HepG2 (cell line): Measurements from ENCODE around the gene BEST2. TPM values are rescaled to one million over a fixed set of nuclear protein-coding genes. Genes with fewer than 3 reads are reported as not detected.

Source experiments
- ARID2 ChIP-seq: sonication (generic); formaldehyde crosslinking; IDR thresholded peaks from 2 replicates; pipeline ENCODE4 v1.8.1; 2022; ENCODE audit warnings: mild to moderate bottlenecking, missing genetic modification reagents, borderline replicate concordance
- CCAR2 ChIP-seq: fragments of 200-400 bp; formaldehyde crosslinking; optimal IDR thresholded peaks from 2 replicates; pipeline ENCODE3; 2018; ENCODE audit warnings: low read depth, mild to moderate bottlenecking, low read length, moderate library complexity
- FOXA1 ChIP-seq, 2 experiments: fragments of 450-650 bp in 1 of 2; sonication (generic) in 1 of 2; formaldehyde crosslinking in 1 of 2; IDR thresholded peaks; 2 replicates each; pipeline versions ENCODE4 v1.4.0 to v1.6.1; 2016 to 2020; ENCODE audit warnings: missing genetic modification reagents in 1 of 2
- HMG20A ChIP-seq: IDR thresholded peaks from 2 replicates; pipeline ENCODE4 v1.6.1; 2016; ENCODE audit warnings: borderline replicate concordance
- HMGA1 ChIP-seq: sonication (generic); formaldehyde crosslinking; conservative IDR thresholded peaks from 2 replicates; pipeline ENCODE4 v1.4.0; 2020; ENCODE audit warnings: missing genetic modification reagents
- HMGXB4 ChIP-seq, 2 experiments: sonication (generic) in 1 of 2; formaldehyde crosslinking in 1 of 2; IDR thresholded peaks; 2 replicates each; pipeline versions ENCODE4 v1.4.0 to v1.6.1; 2018 to 2020; ENCODE audit warnings: missing genetic modification reagents in 2 of 2, borderline replicate concordance in 1 of 2, low read depth in 1 of 2, mild to moderate bottlenecking in 1 of 2, missing biosample characterization in 1 of 2
- HNRNPUL1 ChIP-seq: fragments of 200-400 bp; formaldehyde crosslinking; IDR thresholded peaks from 2 replicates; pipeline ENCODE4 v1.6.1; 2017; ENCODE audit warnings: low read depth, mild to moderate bottlenecking, low read length, moderate library complexity
- JARID2 ChIP-seq: sonication (generic); formaldehyde crosslinking; IDR thresholded peaks from 2 replicates; pipeline ENCODE4 v1.8.1; 2023; ENCODE audit warnings: missing genetic modification reagents, inconsistent platforms; ENCODE audit not compliant: insufficient replicate concordance
- JUN ChIP-seq: sonication (generic); formaldehyde crosslinking; IDR thresholded peaks from 2 replicates; pipeline ENCODE4 v1.4.0; 2020; ENCODE audit warnings: mild to moderate bottlenecking, missing genetic modification reagents
- KDM1A ChIP-seq: IDR thresholded peaks from 2 replicates; pipeline ENCODE4 v1.6.1; 2016; ENCODE audit warnings: missing compliant biosample characterization
- KDM2A ChIP-seq: sonication (generic); formaldehyde crosslinking; IDR thresholded peaks from 2 replicates; pipeline ENCODE4 v1.4.0; 2020; ENCODE audit warnings: low read depth, missing genetic modification reagents, borderline replicate concordance
- KLF16 ChIP-seq, 2 experiments: sonication (generic) in 1 of 2; formaldehyde crosslinking in 1 of 2; IDR thresholded peaks; 2 replicates each; pipeline versions ENCODE4 v1.6.1 to v1.8.0; 2016 to 2023; ENCODE audit warnings: missing genetic modification reagents in 2 of 2, missing compliant biosample characterization in 1 of 2
- MEIS1 ChIP-seq: sonication (generic); formaldehyde crosslinking; IDR thresholded peaks from 2 replicates; pipeline ENCODE4 v1.9.0; 2021; ENCODE audit warnings: mild to moderate bottlenecking, missing genetic modification reagents, moderate library complexity, borderline replicate concordance
- REL ChIP-seq: sonication (generic); formaldehyde crosslinking; conservative IDR thresholded peaks from 2 replicates; pipeline ENCODE4 v1.8.0; 2022; ENCODE audit warnings: mild to moderate bottlenecking, missing genetic modification reagents, moderate library complexity
- SRSF9 ChIP-seq: fragments of 200-400 bp; formaldehyde crosslinking; IDR thresholded peaks from 2 replicates; pipeline ENCODE4 v1.6.1; 2018; ENCODE audit warnings: borderline replicate concordance, mild to moderate bottlenecking, low read depth, low read length; ENCODE audit not compliant: insufficient read depth, poor library complexity, severe bottlenecking
- TBX2 ChIP-seq: sonication (generic); formaldehyde crosslinking; IDR thresholded peaks from 2 replicates; pipeline ENCODE4 v1.5.0; 2020; ENCODE audit warnings: missing genetic modification reagents, mild to moderate bottlenecking, borderline replicate concordance
- THAP8 ChIP-seq: sonication (generic); formaldehyde crosslinking; IDR thresholded peaks from 2 replicates; pipeline ENCODE4 v1.5.1; 2020; ENCODE audit warnings: missing genetic modification reagents, mild to moderate bottlenecking, borderline replicate concordance
- ZNF17 ChIP-seq: sonication (generic); formaldehyde crosslinking; IDR thresholded peaks from 2 replicates; pipeline ENCODE4 v1.5.0; 2020; ENCODE audit warnings: mild to moderate bottlenecking, missing genetic modification reagents
- ZNF33B ChIP-seq: sonication (generic); formaldehyde crosslinking; IDR thresholded peaks from 2 replicates; pipeline ENCODE4 v1.5.1; 2020; ENCODE audit warnings: mild to moderate bottlenecking, missing genetic modification reagents
- ZNF543 ChIP-seq: sonication (generic); formaldehyde crosslinking; IDR thresholded peaks from 2 replicates; pipeline ENCODE4 v1.4.0; 2020; ENCODE audit warnings: mild to moderate bottlenecking, missing genetic modification reagents
- ZNF687 ChIP-seq: sonication (generic); formaldehyde crosslinking; IDR thresholded peaks from 2 replicates; pipeline ENCODE4 v1.5.1; 2020; ENCODE audit warnings: mild to moderate bottlenecking, missing genetic modification reagents, moderate library complexity
- polyA plus RNA-seq, 8 experiments: library from polyadenylated mRNA; depleted of rRNA in 3 of 8; stranded (reverse) in 7 of 8; unstranded in 1 of 8; fragments of >200 nt; fragmentation: Illumina TruSeq in 4 of 8; extraction: Trizol in 4 of 8; gene quantifications; 2 replicates each; pipeline versions ENCODE4 v1.2.1 to v1.2.3, GENCODE V29; 2011 to 2016; ENCODE audit warnings: low read depth in 4 of 8, missing spikeins in 1 of 8, mixed read lengths in 1 of 8; ENCODE audit not compliant: insufficient read depth in 1 of 8
- total RNA-seq, 5 experiments: library from RNA; depleted of rRNA; stranded (reverse); fragments of >200 nt; fragmentation: Illumina TruSeq; extraction: Trizol; gene quantifications; 2 replicates each; pipeline ENCODE4 v1.2.3, GENCODE V29; 2016; ENCODE audit warnings: low read depth in 1 of 5

BEST2 gene
- total and polyA plus RNA-seq, 2 of the 13 experiments (the other 11 are each of a cell fraction or from before 2014, with no cell fraction given), result not detected

- TF ChIP-seq REL (CRISPR knock-in tag) (peak; percentile 86; the same call in 1 of the 2 replicates), TBX2 (CRISPR knock-in tag) (peak; percentile 94), HNRNPUL1 (peak; percentile 79; the same call in 1 of the 2 replicates), ARID2 (CRISPR knock-in tag) (peak; percentile 7; the same call in 1 of the 2 replicates), KLF16 (CRISPR knock-in tag; IDR thresholded peaks at IDR 0.05) (peak in 1 of 2 experiments; percentile 97; a peak in 1 of 4 replicates), ZNF687 (peak; percentile 81), CCAR2 (no peak), HMGXB4 (CRISPR knock-in tag; IDR thresholded peaks at IDR 0.05; ENCODE audit: borderline replicate concordance in 1 of 2, low read depth in 1 of 2) (peak in 1 of 2 experiments; percentile 69; a peak in 1 of 4 replicates), FOXA1 (IDR thresholded peaks at IDR 0.05) (no peak), FOXA1 (CRISPR knock-in tag; IDR thresholded peaks at IDR 0.05) (no peak), ZNF33B (CRISPR knock-in tag) (no peak), MEIS1 (CRISPR knock-in tag) (peak; percentile 75; the same call in 1 of the 2 replicates), ZNF17 (no peak), SRSF9 (no peak), JUN (CRISPR knock-in tag) (no peak), ZNF543 (CRISPR knock-in tag) (no peak), HMGA1 (CRISPR knock-in tag) (no peak), JARID2 (CRISPR knock-in tag) (no peak), KDM1A (no peak), KDM2A (peak; percentile 87), HMG20A (CRISPR knock-in tag) (peak; percentile 54; the same call in 1 of the 2 replicates), THAP8 (CRISPR knock-in tag) (no peak)
Observed at GRCh38 chr19:12791345-12792050, 39.9 kb downstream of the BEST2 start, which contains the start of gene JUNB (continued).
